IMR-90 (cell line): Measurements from ENCODE around the gene DRD3. TPM values are rescaled to one million over a fixed set of nuclear protein-coding genes. Genes with fewer than 3 reads are reported as not detected.

ENCODE experiments used
- ATAC-seq: fragments of 200-7000 bp; cut with Tn5 transposase; 2 replicates; pipeline ENCODE4 v1.9.1; 2020; ENCODE audit warnings: low read depth, mild to moderate bottlenecking, moderate library complexity
- BruUV-seq: library from RNA; stranded (reverse); fragments of 400-500 nt; replicated peaks from 2 replicates; lab custom pipeline; 2021; lab: Mats Ljungman, UMichigan
- CTCF ChIA-PET: fragments of 300-600 bp; formaldehyde crosslinking; extraction: SDS; loops from one replicate; lab custom pipeline; 2021; ENCODE audit warnings: antibody characterized with exemption; lab: Yijun Ruan, JAX
- POLR2A ChIA-PET: fragments of 300-600 bp; sonication (Branson Sonifier 250); formaldehyde crosslinking; loops from one replicate; lab custom pipeline; 2022; ENCODE audit warnings: antibody characterized with exemption; ENCODE audit not compliant: unreplicated experiment; lab: Charles Lee
- DNase-seq: peaks from one replicate; pipeline ENCODE4 v3.0.0; 2013
- H2AFZ ChIP-seq: replicated peaks from 2 replicates; pipeline ENCODE3; 2013; ENCODE audit warnings: low read length, mild to moderate bottlenecking; ENCODE audit not compliant: poor library complexity
- H2AK5ac ChIP-seq: 2 replicates; pipeline ENCODE4 v1.6.1; 2013; ENCODE audit warnings: low read depth, low read length, inconsistent platforms
- H2AK9ac ChIP-seq: replicated peaks from 2 replicates; pipeline ENCODE3; 2013; ENCODE audit warnings: mild to moderate bottlenecking, low read depth, low read length, moderate library complexity; ENCODE audit not compliant: poor library complexity
- H2BK120ac ChIP-seq: 2 replicates; pipeline ENCODE4 v1.6.1; 2013; ENCODE audit warnings: low read depth, low read length, inconsistent platforms
- H2BK15ac ChIP-seq: 3 replicates; pipeline ENCODE4 v1.6.1; 2013; ENCODE audit warnings: low read depth, low read length, inconsistent platforms
- H2BK20ac ChIP-seq: 2 replicates; pipeline ENCODE4 v1.6.1; 2013; ENCODE audit warnings: low read depth, mild to moderate bottlenecking, inconsistent platforms, low read length, moderate library complexity
- H2BK5ac ChIP-seq: 2 replicates; pipeline ENCODE4 v1.6.1; 2013; ENCODE audit warnings: mild to moderate bottlenecking, low read depth, low read length, inconsistent platforms; ENCODE audit not compliant: poor library complexity, severe bottlenecking
- H3K14ac ChIP-seq: replicated peaks from 2 replicates; pipeline ENCODE4 v1.6.1; 2013; ENCODE audit warnings: low read depth, low read length, inconsistent platforms
- H3K18ac ChIP-seq: 2 replicates; pipeline ENCODE4 v1.6.1; 2013; ENCODE audit warnings: low read depth, low read length, control low read depth
- H3K23ac ChIP-seq: 2 replicates; pipeline ENCODE4 v1.6.1; 2013; ENCODE audit warnings: low read depth, low read length, inconsistent platforms
- H3K27ac ChIP-seq: 2 replicates; pipeline ENCODE4 v1.5.1; 2013; ENCODE audit warnings: mild to moderate bottlenecking, control low read depth, low read length; ENCODE audit not compliant: insufficient read depth
- H3K27me3 ChIP-seq: 2 replicates; pipeline ENCODE4 v1.6.1; 2013; ENCODE audit warnings: low read length; ENCODE audit not compliant: control insufficient read depth, insufficient read depth
- H3K36me3 ChIP-seq: 2 replicates; pipeline ENCODE4 v1.6.1; 2013; ENCODE audit warnings: low read length, mixed read lengths; ENCODE audit not compliant: control insufficient read depth, insufficient read depth
- H3K4ac ChIP-seq: 2 replicates; pipeline ENCODE4 v1.6.1; 2013; ENCODE audit warnings: low read depth, low read length, inconsistent platforms
- H3K4me1 ChIP-seq: 2 replicates; pipeline ENCODE4 v1.6.1; 2013; ENCODE audit warnings: low read length, mixed read lengths; ENCODE audit not compliant: control insufficient read depth, insufficient read depth
- H3K4me2 ChIP-seq: 2 replicates; pipeline ENCODE4 v1.6.1; 2013; ENCODE audit warnings: low read depth, mild to moderate bottlenecking, control low read depth, low read length, moderate library complexity
- H3K4me3 ChIP-seq: 2 replicates; pipeline ENCODE4 v1.5.1; 2013; ENCODE audit warnings: low read depth, mild to moderate bottlenecking, control low read depth, low read length, moderate library complexity; ENCODE audit not compliant: insufficient read depth
- H3K56ac ChIP-seq: 2 replicates; pipeline ENCODE4 v1.6.1; 2013; ENCODE audit warnings: low read length, inconsistent platforms; ENCODE audit not compliant: insufficient read depth; ENCODE audit errors: extremely low read depth
- H3K79me1 ChIP-seq, 2 experiments: 2 replicates each; pipeline ENCODE4 v1.6.1; 2013; ENCODE audit warnings: low read length in 2 of 2, inconsistent platforms in 1 of 2, low read depth in 1 of 2
- H3K9ac ChIP-seq: 2 replicates; pipeline ENCODE4 v1.6.1; 2013; ENCODE audit warnings: low read depth, low read length, control low read depth
- H3K9me1 ChIP-seq: 2 replicates; pipeline ENCODE4 v1.6.1; 2013; ENCODE audit warnings: low read length, inconsistent platforms; ENCODE audit not compliant: insufficient read depth
- H3K9me3 ChIP-seq: 2 replicates; pipeline ENCODE4 v1.6.1; 2013; ENCODE audit warnings: low read length; ENCODE audit not compliant: control insufficient read depth, insufficient read depth
- H4K20me1 ChIP-seq: 2 replicates; pipeline ENCODE4 v1.6.1; 2013; ENCODE audit warnings: low read length, inconsistent platforms; ENCODE audit not compliant: insufficient read depth
- H4K5ac ChIP-seq: 2 replicates; pipeline ENCODE4 v1.6.1; 2013; ENCODE audit warnings: mild to moderate bottlenecking, low read depth, low read length, control low read depth
- H4K8ac ChIP-seq, 2 experiments: 2 replicates each; pipeline ENCODE4 v1.6.1; 2013; ENCODE audit warnings: low read depth in 2 of 2, low read length in 2 of 2, control low read depth in 1 of 2, inconsistent platforms in 1 of 2
- H4K91ac ChIP-seq: 2 replicates; pipeline ENCODE4 v1.6.1; 2013; ENCODE audit warnings: low read depth, low read length, inconsistent platforms; ENCODE audit not compliant: insufficient read depth
- BHLHE40 ChIP-seq: fragments of 150-350 bp; IDR thresholded peaks from 2 replicates; pipeline ENCODE4 v1.6.1; 2016; ENCODE audit warnings: mild to moderate bottlenecking, low read depth, low read length
- CEBPB ChIP-seq: IDR thresholded peaks from 2 replicates; pipeline ENCODE4 v1.6.1; 2012; ENCODE audit warnings: low read depth, low read length, improper control_type of control experiment
- CHD1 ChIP-seq: IDR thresholded peaks from 2 replicates; pipeline ENCODE4 v1.6.1; 2012; ENCODE audit warnings: low read depth, low read length, improper control_type of control experiment
- CTCF ChIP-seq: conservative IDR thresholded peaks from 2 replicates; pipeline ENCODE4 v1.5.1; 2012; ENCODE audit warnings: mild to moderate bottlenecking, low read depth, low read length, improper control_type of control experiment
- ELK1 ChIP-seq: fragments of 150-350 bp; IDR thresholded peaks from 2 replicates; pipeline ENCODE4 v1.6.1; 2016; ENCODE audit warnings: low read depth, mild to moderate bottlenecking, low read length, moderate library complexity, borderline replicate concordance
- FOS ChIP-seq: fragments of 150-350 bp; IDR thresholded peaks from 2 replicates; pipeline ENCODE4 v1.6.1; 2016; ENCODE audit warnings: low read depth, low read length
- MAFK ChIP-seq: IDR thresholded peaks from 2 replicates; pipeline ENCODE4 v1.6.1; 2012; ENCODE audit warnings: low read depth, low read length, improper control_type of control experiment
- MAZ ChIP-seq: IDR thresholded peaks from 2 replicates; pipeline ENCODE4 v1.6.1; 2012; ENCODE audit warnings: low read depth, mild to moderate bottlenecking, low read length, improper control_type of control experiment, moderate library complexity, borderline replicate concordance
- MXI1 ChIP-seq: IDR thresholded peaks from 2 replicates; pipeline ENCODE4 v1.6.1; 2012; ENCODE audit warnings: low read depth, mild to moderate bottlenecking, low read length, moderate library complexity, borderline replicate concordance
- NFE2L2 ChIP-seq: fragments of 150-350 bp; IDR thresholded peaks from 2 replicates; pipeline ENCODE4 v1.6.1; 2016; ENCODE audit warnings: low read depth, mild to moderate bottlenecking, low read length
- POLR2A ChIP-seq: IDR thresholded peaks from 2 replicates; pipeline ENCODE4 v1.6.1; 2012; ENCODE audit warnings: mild to moderate bottlenecking, low read depth, low read length
- RAD21 ChIP-seq: IDR thresholded peaks from 2 replicates; pipeline ENCODE4 v1.6.1; 2012; ENCODE audit warnings: low read length, improper control_type of control experiment
- RCOR1 ChIP-seq: IDR thresholded peaks from 2 replicates; pipeline ENCODE4 v1.6.1; 2012; ENCODE audit warnings: mild to moderate bottlenecking, low read length, improper control_type of control experiment; ENCODE audit not compliant: insufficient replicate concordance
- RFX5 ChIP-seq: IDR thresholded peaks from 2 replicates; pipeline ENCODE4 v1.8.0; 2012; ENCODE audit warnings: low read depth, mild to moderate bottlenecking, low read length, moderate library complexity
- SMC3 ChIP-seq: fragments of 150-350 bp; IDR thresholded peaks from 2 replicates; pipeline ENCODE4 v1.6.1; 2016; ENCODE audit warnings: low read depth, mild to moderate bottlenecking, antibody characterized with exemption, low read length, moderate library complexity
- WGBS, 2 experiments: methylation state at CpG; one replicate each; pipeline versions ENCODE4 v1.1.5 to v1.1.7; 2013; ENCODE audit warnings: missing lambda C conversion rate in 2 of 2; ENCODE audit not compliant: insufficient read length in 1 of 2; ENCODE audit errors: extremely low coverage in 2 of 2; 5-methylcytosine and 5-hydroxymethylcytosine counted together
- dilution Hi-C: fragments of 300-500 bp; cut with HindIII; formaldehyde crosslinking; loops from one replicate; pipeline ENCODE4 v1.14.3; 2018; ENCODE audit warnings: low sequenced_read_pairs; ENCODE audit not compliant: unreplicated experiment
- in situ Hi-C: fragments of 300-500 bp; cut with MboI; formaldehyde crosslinking; loops from 3 replicates; pipeline ENCODE4 v1.14.3; 2019; ENCODE audit warnings: low sequenced_read_pairs, inconsistent platforms, mixed read lengths
- intact Hi-C: fragments of 100-400 bp; cut with micrococcal nuclease; formaldehyde crosslinking; loops from 2 replicates; pipeline ENCODE4 v1.10.0; 2022
- polyA plus RNA-seq, 3 experiments: library from polyadenylated mRNA; depleted of rRNA; stranded (reverse); fragments of >200 nt; gene quantifications; 2 replicates each; pipeline ENCODE4 v1.2.3, GENCODE V29; 2012; ENCODE audit warnings: low replicate concordance in 1 of 3
- total RNA-seq: library from RNA; depleted of rRNA; stranded (reverse); fragments of >200 nt; gene quantifications from 2 replicates; pipeline ENCODE4 v1.2.3, GENCODE V29; 2012
- TF ChIP-seq, protein P1 (sequence below): fragments of 150-350 bp; IDR thresholded peaks from 2 replicates; pipeline ENCODE4 v1.6.1; 2017; ENCODE audit warnings: mild to moderate bottlenecking, antibody characterized with exemption, low read length, low read depth

The DRD3 gene
- total and polyA plus RNA-seq, 2 of the 4 experiments (the other 2 are of a cell fraction): not detected

GRCh38 chr3:114221165-114221880 lies 42.5 kb upstream of the DRD3 start:
- H3K18ac ChIP-seq: no peak overlapping the region
- H3K14ac ChIP-seq: no peak overlapping the region
- no TSS peak for BruUV-seq
- H3K27me3 ChIP-seq: peaks cover 18% of the 10 kb centered on the region
- no peaks in the 10 kb centered on the region for H4K20me1 ChIP-seq
- no peaks in the 10 kb centered on the region for H3K9me1 ChIP-seq
- no peaks in the 10 kb centered on the region for H3K36me3 ChIP-seq
- no peak overlapping the region for H2BK20ac ChIP-seq
- POLR2A ChIA-PET: no interaction called here
- no peak overlapping the region for H3K9ac ChIP-seq
- H4K91ac ChIP-seq: no peak overlapping the region
- H4K5ac ChIP-seq: no peak overlapping the region
- H3K79me1 ChIP-seq: no peaks in the 10 kb centered on the region
- WGBS, 2 experiments: 91% methylated on average over 3 of the region's 9 CpGs; no CpG with 5 or more reads in 1 of the 2 experiments
- no peak overlapping the region for H3K56ac ChIP-seq
- peaks cover 4% of the 10 kb centered on the region for H3K9me3 ChIP-seq
- H4K8ac ChIP-seq: no peak overlapping the region
- no peak overlapping the region for H3K4me3 ChIP-seq
- CTCF ChIA-PET: no interaction called here
- dilution Hi-C loops: no loop called here
- H3K4ac ChIP-seq: no peak overlapping the region
- H2BK15ac ChIP-seq: no peak overlapping the region
- H3K27ac ChIP-seq: no peak overlapping the region
- intact Hi-C loops: no loop called here
- no peak for ATAC-seq
- no peak overlapping the region for H3K23ac ChIP-seq
- no peak for DNase-seq
- no peak overlapping the region for H2AFZ ChIP-seq
- H3K4me1 ChIP-seq: no peaks in the 10 kb centered on the region
- H2BK5ac ChIP-seq: no peak overlapping the region
- in situ Hi-C loops: no loop called here
- H2BK120ac ChIP-seq: no peak overlapping the region
- H2AK5ac ChIP-seq: no peak overlapping the region
- TF ChIP-seq BHLHE40 (no peak), MAZ (no peak), RAD21 (no peak), CHD1 (no peak), FOS (no peak), MXI1 (no peak), POLR2A (no peak), CEBPB (no peak), ELK1 (no peak), RFX5 (no peak), SMC3 (no peak), RCOR1 (no peak), NFE2L2 (no peak), MAFK (no peak), CTCF (no peak)
- TF ChIP-seq, protein P1, sequence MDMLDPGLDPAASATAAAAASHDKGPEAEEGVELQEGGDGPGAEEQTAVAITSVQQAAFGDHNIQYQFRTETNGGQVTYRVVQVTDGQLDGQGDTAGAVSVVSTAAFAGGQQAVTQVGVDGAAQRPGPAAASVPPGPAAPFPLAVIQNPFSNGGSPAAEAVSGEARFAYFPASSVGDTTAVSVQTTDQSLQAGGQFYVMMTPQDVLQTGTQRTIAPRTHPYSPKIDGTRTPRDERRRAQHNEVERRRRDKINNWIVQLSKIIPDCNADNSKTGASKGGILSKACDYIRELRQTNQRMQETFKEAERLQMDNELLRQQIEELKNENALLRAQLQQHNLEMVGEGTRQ: no peak
- H2AK9ac ChIP-seq: no peak overlapping the region
- no peak overlapping the region for H3K4me2 ChIP-seq
